K562 (cell line): ENCODE measurements around the gene ABCA4. TPM values are rescaled to one million over a fixed set of nuclear protein-coding genes. Genes with fewer than 3 reads are reported as not detected.

Source experiments
- ATAC-seq: fragments of 200-7000 bp; cut with Tn5 transposase; 3 replicates; pipeline ENCODE4 v1.9.1; 2020; ENCODE audit warnings: moderate library complexity
- BruUV-seq: library from RNA; stranded (reverse); fragments of 400-500 nt; replicated peaks from 2 replicates; lab custom pipeline; 2021; lab: Mats Ljungman, UMichigan
- CTCF ChIA-PET: fragments of 300-600 bp; formaldehyde crosslinking; extraction: SDS; loops from one replicate; lab custom pipeline; 2021; ENCODE audit warnings: low intra/inter-chr PET ratio; lab: Yijun Ruan, JAX
- POLR2A ChIA-PET: fragments of 300-600, 350-650 bp; sonication (Branson Sonifier 250); formaldehyde crosslinking; extraction: SDS; loops from one replicate; lab custom pipeline; 2021; ENCODE audit warnings: antibody characterized with exemption, inconsistent platforms; lab: Yijun Ruan, JAX
- DNase-seq, 4 experiments: peaks; one replicate each; pipeline versions ENCODE4 v3.0.0 to v3.0.0-alpha.2; 2011 to 2018; ENCODE audit warnings: low spot score in 3 of 4, mixed read lengths in 3 of 4; ENCODE audit errors: extremely low read depth in 1 of 4
- FAIRE-seq: peaks from 2 replicates; lab custom pipeline; 2011; peaks lifted over from hg19 to GRCh38; lab: Jason Lieb, UNC
- H2AFZ ChIP-seq: 2 replicates; pipeline ENCODE4 v1.6.0; 2011; ENCODE audit warnings: low read depth, low read length, control low read depth, inconsistent platforms
- H3K27ac ChIP-seq: fragments of 200-600 bp; 3 replicates; pipeline ENCODE4 v1.8.0; 2011; ENCODE audit warnings: low read depth, mild to moderate bottlenecking, control low read depth, inconsistent platforms, low read length, moderate library complexity, mixed read lengths; ENCODE audit errors: extremely low read depth
- H3K27me3 ChIP-seq, 2 experiments: fragments of 300-600 bp in 1 of 2; 2 replicates in 1 of 2; 3 replicates in 1 of 2; pipeline versions ENCODE4 v1.6.0 to v1.8.0; 2011; ENCODE audit warnings: inconsistent platforms in 2 of 2, low read length in 2 of 2, mild to moderate bottlenecking in 1 of 2, mixed read lengths in 1 of 2, moderate library complexity in 1 of 2; ENCODE audit not compliant: control insufficient read depth in 2 of 2, insufficient read depth in 2 of 2
- H3K36me3 ChIP-seq: fragments of 300-600 bp; 3 replicates; pipeline ENCODE4 v1.8.0; 2011; ENCODE audit warnings: mild to moderate bottlenecking, low read length, inconsistent platforms; ENCODE audit not compliant: control insufficient read depth, insufficient read depth
- H3K4me1 ChIP-seq, 2 experiments: fragments of 200-600 bp in 1 of 2; replicated peaks in 1 of 2; 2 replicates in 1 of 2; 3 replicates in 1 of 2; pipeline versions ENCODE4 v1.5.1 to v1.8.0; 2011; ENCODE audit warnings: inconsistent platforms in 2 of 2, low read length in 2 of 2, mild to moderate bottlenecking in 1 of 2, mixed read lengths in 1 of 2, moderate library complexity in 1 of 2; ENCODE audit not compliant: control insufficient read depth in 2 of 2, insufficient read depth in 2 of 2
- H3K4me2 ChIP-seq: 2 replicates; pipeline ENCODE4 v1.6.1; 2011; ENCODE audit warnings: low read length, control low read depth, inconsistent platforms, mixed read lengths; ENCODE audit not compliant: insufficient read depth
- H3K4me3 ChIP-seq: fragments of 200-600 bp; sonication (generic), shearing (Covaris generic); 2 replicates; pipeline ENCODE4 v1.5.1; 2016; ENCODE audit warnings: control low read depth, inconsistent platforms
- H3K79me2 ChIP-seq: fragments of 200-600 bp; 3 replicates; pipeline ENCODE4 v1.8.0; 2011; ENCODE audit warnings: low read length, inconsistent platforms; ENCODE audit not compliant: control insufficient read depth, insufficient read depth
- H3K9ac ChIP-seq, 2 experiments: 2 replicates each; pipeline versions ENCODE4 v1.6.0 to v1.6.1; 2011; ENCODE audit warnings: low read depth in 2 of 2, low read length in 2 of 2, control low read depth in 1 of 2, inconsistent platforms in 1 of 2, mild to moderate bottlenecking in 1 of 2, mixed read lengths in 1 of 2; ENCODE audit not compliant: insufficient read depth in 1 of 2
- H3K9me1 ChIP-seq: one replicate; pipeline ENCODE4 v1.6.0; 2011; ENCODE audit warnings: inconsistent platforms, mild to moderate bottlenecking, low read length, moderate library complexity; ENCODE audit not compliant: control insufficient read depth, insufficient read depth
- H3K9me3 ChIP-seq: replicated peaks from 2 replicates; pipeline ENCODE4 v1.5.1; 2011; ENCODE audit warnings: low read depth, low read length, inconsistent platforms; ENCODE audit not compliant: control insufficient read depth, insufficient read depth
- H4K20me1 ChIP-seq: replicated peaks from 2 replicates; pipeline ENCODE4 v1.6.1; 2011; ENCODE audit warnings: low read length, inconsistent platforms, mixed read lengths; ENCODE audit not compliant: control insufficient read depth, insufficient read depth
- BCL6 ChIP-seq: fragments of 250-450 bp; sonication (Bioruptor Pico); IDR thresholded peaks from 2 replicates; pipeline ENCODE4 v1.4.0; 2020
- CHD2 ChIP-seq: IDR thresholded peaks from 2 replicates; pipeline ENCODE4 v1.6.1; 2011; ENCODE audit warnings: low read depth, low read length
- DNMT1 ChIP-seq: fragments of 450-650 bp; IDR thresholded peaks from 2 replicates; pipeline ENCODE4 v1.6.1; 2016; ENCODE audit warnings: antibody characterized with exemption, mild to moderate bottlenecking
- ETS1 ChIP-seq: conservative IDR thresholded peaks from 2 replicates; pipeline ENCODE4 v1.6.1; 2011; ENCODE audit warnings: low read depth, mild to moderate bottlenecking, low read length; ENCODE audit not compliant: control insufficient read depth
- FOXJ3 ChIP-seq: sonication (generic); formaldehyde crosslinking; IDR thresholded peaks from 2 replicates; pipeline ENCODE4 v1.4.0; 2020; ENCODE audit warnings: mild to moderate bottlenecking, missing genetic modification reagents
- GABPB1 ChIP-seq: sonication (generic); formaldehyde crosslinking; IDR thresholded peaks from 2 replicates; pipeline ENCODE4 v1.8.0; 2022; ENCODE audit warnings: mild to moderate bottlenecking, missing genetic modification reagents
- GATA2 ChIP-seq: sonication (generic); formaldehyde crosslinking; IDR thresholded peaks from 2 replicates; pipeline ENCODE4 v1.4.0; 2020; ENCODE audit warnings: mild to moderate bottlenecking, missing genetic modification reagents
- HDAC3 ChIP-seq: fragments of 450-650 bp; IDR thresholded peaks from 2 replicates; pipeline ENCODE4 v1.6.1; 2018; ENCODE audit warnings: borderline replicate concordance, mild to moderate bottlenecking, moderate library complexity; ENCODE audit not compliant: partially characterized antibody
- HNRNPLL ChIP-seq: fragments of 200-400 bp; formaldehyde crosslinking; IDR thresholded peaks from 2 replicates; pipeline ENCODE4 v1.6.1; 2017; ENCODE audit warnings: low read length, low read depth, mild to moderate bottlenecking; ENCODE audit not compliant: poor library complexity, severe bottlenecking
- LCOR ChIP-seq: sonication (generic); formaldehyde crosslinking; IDR thresholded peaks from 2 replicates; pipeline ENCODE4 v1.8.0; 2022; ENCODE audit warnings: mild to moderate bottlenecking, missing genetic modification reagents
- NR0B1 ChIP-seq: fragments of 450-650 bp; IDR thresholded peaks from one replicate; pipeline ENCODE4 v1.6.1; 2018; ENCODE audit warnings: mild to moderate bottlenecking, moderate library complexity; ENCODE audit not compliant: partially characterized antibody
- NR4A1 ChIP-seq, 2 experiments: fragments of 250-450 bp in 1 of 2; fragments of 450-650 bp in 1 of 2; sonication (Bioruptor Pico) in 1 of 2; IDR thresholded peaks; 2 replicates each; pipeline versions ENCODE4 v1.4.0 to v1.6.1; 2016 to 2020; ENCODE audit warnings: mild to moderate bottlenecking in 2 of 2, missing compliant biosample characterization in 1 of 2, missing genetic modification characterization in 1 of 2, moderate library complexity in 1 of 2
- PRDM10 ChIP-seq: fragments of 450-650 bp; IDR thresholded peaks from 2 replicates; pipeline ENCODE4 v1.6.1; 2018; ENCODE audit not compliant: partially characterized antibody
- ZNF57 ChIP-seq: fragments of 450-650 bp; formaldehyde crosslinking; IDR thresholded peaks from 2 replicates; pipeline ENCODE4 v1.4.0; 2020; ENCODE audit warnings: mild to moderate bottlenecking, moderate library complexity
- ZSCAN32 ChIP-seq: fragments of 450-650 bp; formaldehyde crosslinking; IDR thresholded peaks from 2 replicates; pipeline ENCODE4 v1.4.0; 2020; ENCODE audit warnings: mild to moderate bottlenecking, moderate library complexity
- in situ Hi-C: fragments of 300-500 bp; cut with MboI; formaldehyde crosslinking; loops from 4 replicates; pipeline ENCODE4 v1.15.0; 2018; ENCODE audit warnings: inconsistent platforms, mixed read lengths
- intact Hi-C: fragments of 100-400 bp; cut with micrococcal nuclease; formaldehyde crosslinking; loops from 2 replicates; pipeline ENCODE4 v1.14.2; 2022
- polyA plus RNA-seq, 8 experiments: library from polyadenylated mRNA; depleted of rRNA in 4 of 8; stranded (reverse) in 5 of 8; unstranded in 3 of 8; fragments of >200 nt; fragmentation: Nextera tagmentation in 2 of 8; fragmentation: Illumina TruSeq in 1 of 8; extraction: Ambion mirVana in 2 of 8; extraction: Trizol in 1 of 8; gene quantifications; 2 replicates each; pipeline versions ENCODE4 v1.2.1 to v1.2.3, GENCODE V29; 2011 to 2014; ENCODE audit warnings: inconsistent platforms in 1 of 8, missing spikeins in 1 of 8
- total RNA-seq, 7 experiments: library from RNA; depleted of rRNA in 6 of 7; stranded (reverse); fragments of >200 nt in 6 of 7; fragmentation: Illumina TruSeq in 2 of 7; extraction: Trizol in 2 of 7; gene quantifications; 2 replicates each; pipeline versions ENCODE4 v1.2.1 to v1.2.3, GENCODE V29; 2011 to 2021; ENCODE audit warnings: low replicate concordance in 1 of 7
- TF ChIP-seq, protein P1 (sequence below): fragments of 250-450 bp; sonication (Bioruptor Pico); IDR thresholded peaks from 2 replicates; pipeline ENCODE4 v1.5.0; 2021

The ABCA4 gene
- total and polyA plus RNA-seq, 9 of the 15 experiments (the other 6 are each of a cell fraction or from before 2014, with no cell fraction given), result 0.01 to 0.04 TPM; not detected in 7

DNA sequence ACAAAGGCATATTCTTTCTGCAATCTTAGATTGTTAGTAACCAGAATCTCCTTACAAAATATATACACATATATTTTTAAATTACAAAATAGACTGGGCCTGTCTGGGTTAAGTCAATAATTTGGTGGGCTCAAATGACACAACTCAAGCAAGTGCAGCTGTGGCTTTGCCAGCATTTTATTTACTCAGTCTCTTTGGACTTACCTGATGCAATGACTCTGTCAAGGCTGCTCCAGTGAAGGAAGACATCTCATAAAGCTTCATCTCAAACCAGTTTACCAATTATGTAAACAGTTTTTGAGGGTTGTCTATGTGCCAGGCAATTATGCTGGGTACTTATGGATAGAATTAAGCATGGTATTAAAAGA is 22.8 kb upstream of the ABCA4 start:
- H4K20me1 ChIP-seq, result no peaks in the 10 kb centered on the region
- no peak overlapping the region for H3K9ac ChIP-seq
- in situ Hi-C loops, result no loop called here
- no peaks in the 10 kb centered on the region for H3K4me1 ChIP-seq
- FAIRE-seq (no peak), DNase-seq (no peak), ATAC-seq (no peak)
- intact Hi-C loops, result no loop called here
- H3K9me3 ChIP-seq, result no peaks in the 10 kb centered on the region; the same call in 1 of the 2 replicates
- no peaks in the 10 kb centered on the region for H3K36me3 ChIP-seq
- no peak overlapping the region for H3K4me3 ChIP-seq
- no peak overlapping the region for H3K4me2 ChIP-seq
- no peaks in the 10 kb centered on the region for H3K27me3 ChIP-seq
- no peak overlapping the region for H3K27ac ChIP-seq
- ChIA-PET CTCF (no interaction called here), POLR2A (no interaction called here)
- no TSS peak for BruUV-seq
- H2AFZ ChIP-seq, result no peak overlapping the region
- no peaks in the 10 kb centered on the region for H3K9me1 ChIP-seq
- no peaks in the 10 kb centered on the region for H3K79me2 ChIP-seq
- TF ChIP-seq ZSCAN32 (CRISPR knock-in tag), result no peak
- TF ChIP-seq NR4A1 (CRISPR knock-in tag; IDR thresholded peaks at IDR 0.05), result no peak
- TF ChIP-seq NR4A1 (tag; IDR thresholded peaks at IDR 0.05), result no peak
- TF ChIP-seq GABPB1 (CRISPR knock-in tag), result no peak
- no peak for TF ChIP-seq DNMT1
- no peak for TF ChIP-seq ETS1
- TF ChIP-seq CHD2, result no peak
- TF ChIP-seq ZNF57, result no peak
- no peak for TF ChIP-seq GATA2
- no peak for TF ChIP-seq LCOR
- no peak for TF ChIP-seq BCL6
- no peak for TF ChIP-seq FOXJ3 (CRISPR knock-in tag)
- no peak for TF ChIP-seq HDAC3
- no peak for TF ChIP-seq PRDM10
- TF ChIP-seq HNRNPLL, result no peak
- TF ChIP-seq NR0B1, result no peak
- TF ChIP-seq, protein P1, sequence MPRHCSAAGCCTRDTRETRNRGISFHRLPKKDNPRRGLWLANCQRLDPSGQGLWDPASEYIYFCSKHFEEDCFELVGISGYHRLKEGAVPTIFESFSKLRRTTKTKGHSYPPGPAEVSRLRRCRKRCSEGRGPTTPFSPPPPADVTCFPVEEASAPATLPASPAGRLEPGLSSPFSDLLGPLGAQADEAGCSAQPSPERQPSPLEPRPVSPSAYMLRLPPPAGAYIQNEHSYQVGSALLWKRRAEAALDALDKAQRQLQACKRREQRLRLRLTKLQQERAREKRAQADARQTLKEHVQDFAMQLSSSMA, result no peak
